Gastrocnemius medialis (tissue), 4 donors: ENCODE measurements around the gene SLC5A3.

Experiments used
- CTCF ChIP-seq, 5 experiments: fragments of 450-650 bp in 3 of 5; fragments of 200-600 bp in 2 of 5; sonication (generic) in 2 of 5; IDR thresholded peaks in 4 of 5; conservative IDR thresholded peaks in 1 of 5; 1 replicate in 4 of 5; 2 replicates in 1 of 5; pipeline ENCODE4 v1.5.1; 2016 to 2019; ENCODE audit warnings: antibody characterized with exemption in 5 of 5, mild to moderate bottlenecking in 3 of 5, moderate library complexity in 3 of 5
- POLR2A ChIP-seq, 2 donors: fragments of 450-650 bp; IDR thresholded peaks; one replicate each; pipeline ENCODE4 v1.6.1; 2017; ENCODE audit warnings: antibody characterized with exemption in 2 of 2, mild to moderate bottlenecking in 2 of 2, moderate library complexity in 2 of 2

GRCh38 chr21:34083357-34083756 lies 10.0 kb downstream of the SLC5A3 start:
- no peak for TF ChIP-seq POLR2A (IDR thresholded peaks at IDR 0.05)
- no peak for TF ChIP-seq CTCF (IDR thresholded peaks at IDR 0.05 in 4 of 5, conservative IDR thresholded peaks at IDR 0.05 in 1 of 5)
